Stimulated activated effector memory CD8-positive, alpha-beta T cell treated with anti-CD3 and anti-CD28 coated beads, Interleukin-12 subunit alpha, Interleukin-12 subunit beta, amount 100 ng/mL, for 72 hours (primary cell): ENCODE data around the gene HOXB9.

Experiments used
- ATAC-seq: fragments of 150-1000 bp; cut with Tn5 transposase; 2 replicates; pipeline ENCODE4 v1.10.0; 2021
- DNase-seq, 2 donors: peaks; one replicate each; pipeline ENCODE4 v3.0.0; 2021 to 2022; ENCODE audit warnings: low spot score in 2 of 2
- H3K27ac Mint-ChIP-seq: one replicate; pipeline ENCODE4 v1.8.0; 2022; ENCODE audit warnings: mild to moderate bottlenecking, mixed read lengths
- H3K36me3 Mint-ChIP-seq: one replicate; pipeline ENCODE4 v1.8.0; 2022; ENCODE audit warnings: mild to moderate bottlenecking, mixed read lengths
- H3K4me1 Mint-ChIP-seq: one replicate; pipeline ENCODE4 v1.8.0; 2022; ENCODE audit warnings: mixed read lengths
- H3K4me3 Mint-ChIP-seq: one replicate; pipeline ENCODE4 v1.8.0; 2022; ENCODE audit warnings: mild to moderate bottlenecking, mixed read lengths
- H3K9me3 Mint-ChIP-seq: one replicate; pipeline ENCODE4 v1.8.0; 2022; ENCODE audit warnings: mixed read lengths

HOXB9 gene

DNA sequence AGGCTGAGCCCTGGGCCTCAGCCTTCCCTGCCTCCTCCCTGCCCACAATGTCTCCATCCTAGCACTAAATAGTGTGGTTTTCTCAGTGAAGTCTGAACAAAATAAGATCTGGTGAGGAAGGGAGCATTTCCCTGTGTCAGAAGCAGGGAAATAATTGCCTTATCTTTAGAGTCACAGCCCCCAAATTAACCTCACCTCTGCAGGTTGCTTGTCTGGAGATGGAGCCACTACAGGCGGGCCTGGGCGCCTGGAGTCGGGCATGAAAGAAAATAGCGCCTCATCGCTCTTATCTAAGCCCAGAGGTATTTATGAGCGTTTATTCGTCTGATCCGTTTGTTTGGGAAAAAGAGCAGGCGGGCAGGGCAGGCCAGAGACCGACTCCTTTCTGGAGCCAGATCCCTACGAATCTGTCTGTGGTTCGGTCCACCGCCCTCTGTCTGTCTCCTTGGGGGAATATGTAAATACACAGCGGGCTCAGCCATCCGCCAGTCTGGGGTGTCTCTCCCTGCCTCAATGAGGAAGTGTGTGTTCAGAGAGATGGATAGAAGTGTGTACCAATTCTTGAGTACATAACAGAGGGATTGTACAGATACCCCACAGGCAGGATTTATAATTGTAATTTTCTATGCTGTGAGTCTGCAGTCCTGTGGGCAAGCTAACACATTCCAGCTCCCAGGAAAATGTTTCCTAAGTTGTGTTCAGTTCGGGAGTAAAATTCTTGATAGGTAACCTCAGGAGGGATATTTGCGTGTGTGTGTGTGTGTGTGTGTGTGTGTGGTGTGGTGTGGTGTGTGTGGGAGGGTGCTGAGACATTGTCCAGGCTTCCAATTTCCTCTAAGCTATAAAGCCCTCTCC lies 25.7 kb downstream of the HOXB9 start:
- no peak for ATAC-seq
- DNase-seq: no peak
- Mint-ChIP-seq H3K9me3 (no peaks in the 10 kb centered on the region), H3K4me3 (no peak overlapping the region), H3K27ac (no peak overlapping the region), H3K4me1 (peaks cover 58% of the 10 kb centered on the region), H3K36me3 (no peaks in the 10 kb centered on the region)

- ATAC-seq: no peak
- Mint-ChIP-seq H3K36me3 (no peaks in the 10 kb centered on the region), H3K9me3 (no peaks in the 10 kb centered on the region), H3K27ac (no peak overlapping the region), H3K4me3 (peak overlapping the region; percentile 67), H3K4me1 (peaks cover 57% of the 10 kb centered on the region)
- DNase-seq: no peak
Measured at GRCh38 chr17:48599354-48599753, 26.8 kb downstream of the HOXB9 start.

DNA sequence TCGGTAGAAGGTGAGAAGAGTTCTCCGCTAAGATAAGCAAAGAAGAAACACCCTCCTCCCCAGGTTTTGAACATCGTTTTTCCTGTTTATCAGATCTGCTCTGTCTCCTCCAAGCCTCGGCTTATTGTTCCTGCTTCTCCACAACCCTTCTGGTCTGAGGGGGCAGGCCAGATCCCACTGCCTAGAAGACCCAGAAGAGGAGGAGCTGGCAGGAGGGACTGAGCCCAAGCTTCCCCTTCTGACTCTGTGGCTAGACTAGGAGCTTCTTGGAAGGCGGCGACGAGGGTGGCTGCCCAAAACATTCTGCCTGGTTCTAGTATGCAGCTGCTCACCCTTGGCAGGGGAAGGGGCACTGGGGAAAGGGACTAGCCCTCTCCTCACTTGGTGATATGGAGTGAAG lies 27.4 kb downstream of the HOXB9 start:
- H3K4me3 Mint-ChIP-seq: peak overlapping the region; percentile 67
- no peak overlapping the region for H3K27ac Mint-ChIP-seq
- no peaks in the 10 kb centered on the region for H3K36me3 Mint-ChIP-seq
- peaks cover 56% of the 10 kb centered on the region for H3K4me1 Mint-ChIP-seq
- ATAC-seq (no peak), DNase-seq (no peak)
- H3K9me3 Mint-ChIP-seq: no peaks in the 10 kb centered on the region

GRCh38 chr17:48597778-48598631 lies 28.2 kb downstream of the HOXB9 start:
- DNase-seq (peak in 1 of 2 donors; percentile 77), ATAC-seq (peak; percentile 57)
- H3K27ac Mint-ChIP-seq: peak overlapping the region; percentile 75

GRCh38 chr17:48597528-48597777 lies 28.7 kb downstream of the HOXB9 start:
- H3K36me3 Mint-ChIP-seq: no peaks in the 10 kb centered on the region
- no peak for ATAC-seq
- H3K9me3 Mint-ChIP-seq: no peaks in the 10 kb centered on the region
- H3K4me3 Mint-ChIP-seq: peak overlapping the region; percentile 67
- no peak for DNase-seq
- peak overlapping the region; percentile 75 for H3K27ac Mint-ChIP-seq
- peaks cover 57% of the 10 kb centered on the region for H3K4me1 Mint-ChIP-seq

More at GRCh38 chr17:48597778-48598631, 28.2 kb downstream of the HOXB9 start:
- H3K36me3 Mint-ChIP-seq: no peaks in the 10 kb centered on the region
- H3K4me3 Mint-ChIP-seq: peak overlapping the region; percentile 67
- peaks cover 55% of the 10 kb centered on the region for H3K4me1 Mint-ChIP-seq
- H3K9me3 Mint-ChIP-seq: no peaks in the 10 kb centered on the region

DNA sequence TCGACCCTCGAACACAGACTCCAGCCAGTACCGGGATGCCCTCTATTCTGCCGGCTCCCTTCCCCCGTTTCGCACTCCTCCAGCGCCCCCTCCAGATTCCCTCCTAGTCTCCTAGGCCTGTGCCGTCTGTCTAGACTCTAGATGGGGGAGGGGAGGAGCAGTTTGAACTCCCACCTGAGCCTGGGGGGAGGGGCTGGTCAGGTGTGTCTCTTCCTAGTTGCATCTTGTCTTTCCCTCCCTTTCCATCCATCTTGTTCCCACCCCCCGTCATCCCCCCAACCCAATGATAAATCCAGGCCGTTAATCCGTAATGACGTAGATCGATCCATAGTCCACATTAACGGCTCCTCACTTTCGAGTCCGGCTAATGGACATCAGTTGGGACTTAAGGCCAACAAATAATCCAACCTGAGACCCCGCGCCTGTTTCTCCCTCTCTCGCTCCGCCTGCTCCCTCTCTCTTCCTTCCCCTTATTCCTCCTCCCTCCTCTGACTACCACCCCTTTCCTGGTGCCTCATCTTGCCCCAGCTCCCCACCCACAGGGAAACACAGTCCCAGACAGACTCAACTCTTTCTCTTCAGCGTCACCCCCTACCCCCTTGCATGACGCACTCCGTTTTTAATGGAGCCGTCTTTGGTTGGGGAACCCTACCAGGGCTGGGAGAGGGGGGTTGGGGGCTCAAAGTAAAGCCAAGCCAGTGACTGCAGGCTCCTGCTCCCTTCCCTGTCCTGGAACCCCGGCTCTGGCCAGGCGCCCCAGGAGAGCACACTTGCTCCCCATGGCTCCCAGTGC lies 29.2 kb downstream of the HOXB9 start:
- H3K9me3 Mint-ChIP-seq: no peaks in the 10 kb centered on the region
- H3K36me3 Mint-ChIP-seq: no peaks in the 10 kb centered on the region
- H3K4me1 Mint-ChIP-seq: peaks cover 55% of the 10 kb centered on the region
- no peak for DNase-seq
- H3K4me3 Mint-ChIP-seq: peak overlapping the region; percentile 67
- ATAC-seq: no peak
- peak overlapping the region; percentile 75 for H3K27ac Mint-ChIP-seq

DNA sequence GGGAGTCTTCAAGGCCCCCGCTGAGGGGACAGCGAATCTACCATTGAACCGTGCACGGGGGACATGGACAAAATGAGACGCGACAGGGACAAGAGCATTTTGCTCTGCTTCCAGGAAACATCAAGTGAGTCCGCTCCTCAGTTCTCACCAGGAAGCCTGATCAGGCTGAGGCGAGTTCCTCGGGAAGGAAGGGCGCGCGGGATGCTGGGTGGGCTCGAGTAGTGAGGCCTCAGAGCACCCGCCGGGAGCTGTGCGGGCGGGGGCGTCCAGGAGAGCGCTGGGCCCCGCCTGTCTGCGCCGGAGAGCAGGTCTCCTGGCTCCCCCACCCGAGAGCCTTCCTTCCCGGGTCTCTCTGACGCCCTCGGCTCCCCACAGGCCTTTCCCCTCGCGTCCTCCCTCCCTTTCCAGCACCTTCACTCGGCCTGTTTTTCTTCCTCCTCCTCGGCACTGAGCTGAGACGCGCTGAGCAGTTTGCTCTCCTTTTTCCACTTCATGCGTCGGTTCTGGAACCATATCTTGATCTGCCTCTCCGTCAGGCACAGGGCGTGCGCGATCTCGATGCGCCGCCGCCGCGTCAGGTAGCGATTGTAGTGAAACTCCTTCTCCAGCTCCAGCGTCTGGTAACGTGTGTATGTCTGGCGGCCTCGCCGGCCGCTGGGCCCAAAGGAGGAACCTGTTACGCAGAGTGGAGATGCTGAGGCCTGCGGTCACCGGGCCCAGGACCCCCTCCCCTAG lies 30.0 kb downstream of the HOXB9 start:
- Mint-ChIP-seq H3K9me3 (no peaks in the 10 kb centered on the region), H3K36me3 (no peaks in the 10 kb centered on the region), H3K27ac (no peak overlapping the region), H3K4me1 (peaks cover 51% of the 10 kb centered on the region), H3K4me3 (peak overlapping the region; percentile 67)
- DNase-seq (no peak), ATAC-seq (peak; percentile 12)

- DNase-seq: no peak
- Mint-ChIP-seq H3K4me1 (peaks cover 51% of the 10 kb centered on the region), H3K27ac (no peak overlapping the region), H3K4me3 (peak overlapping the region; percentile 67), H3K36me3 (no peaks in the 10 kb centered on the region), H3K9me3 (no peaks in the 10 kb centered on the region)
- ATAC-seq: no peak
Measured at GRCh38 chr17:48595278-48595999, 30.7 kb downstream of the HOXB9 start.

DNA sequence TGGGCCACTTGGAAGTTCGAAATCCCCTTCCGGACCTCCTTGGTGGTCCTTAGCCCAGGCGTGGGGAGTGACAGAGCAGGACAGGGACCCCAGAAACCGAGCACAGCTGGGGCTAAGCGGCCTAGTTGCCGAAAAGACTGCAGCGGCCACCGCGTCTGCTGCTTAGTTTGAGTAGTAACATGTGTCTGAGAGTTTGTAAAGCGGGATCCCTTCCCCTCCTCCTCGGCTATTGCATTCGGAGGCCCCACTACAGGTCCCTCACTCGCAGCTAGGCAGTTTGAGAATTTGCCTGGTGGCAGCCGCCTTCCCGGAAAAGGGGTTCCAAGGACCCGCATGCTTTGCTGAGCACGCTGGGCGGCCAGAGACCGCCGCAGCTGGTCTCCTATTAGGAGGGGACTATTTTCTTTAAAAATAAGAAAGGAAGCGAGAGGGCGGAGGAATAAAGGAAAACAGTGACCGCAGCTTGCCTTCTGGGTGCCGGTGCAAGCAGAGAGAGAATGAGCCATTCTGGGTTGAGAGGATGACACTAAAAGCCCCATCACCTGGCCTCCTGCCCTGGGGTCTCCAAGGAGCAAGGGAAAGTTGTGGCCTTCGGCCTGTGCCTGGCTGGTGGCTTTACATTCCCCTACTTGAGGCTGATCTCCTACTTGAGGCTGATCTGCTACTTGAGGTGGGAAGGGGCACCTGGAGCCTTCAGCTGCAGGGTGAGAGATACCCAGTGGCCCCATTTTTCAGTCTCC lies 31.4 kb downstream of the HOXB9 start:
- H3K36me3 Mint-ChIP-seq: no peaks in the 10 kb centered on the region
- no peak overlapping the region for H3K27ac Mint-ChIP-seq
- DNase-seq: no peak
- peak overlapping the region; percentile 67 for H3K4me3 Mint-ChIP-seq
- no peaks in the 10 kb centered on the region for H3K9me3 Mint-ChIP-seq
- ATAC-seq: no peak
- peaks cover 51% of the 10 kb centered on the region for H3K4me1 Mint-ChIP-seq

- Mint-ChIP-seq H3K4me1 (peaks cover 51% of the 10 kb centered on the region), H3K36me3 (no peaks in the 10 kb centered on the region), H3K4me3 (peak overlapping the region; percentile 82), H3K27ac (no peak overlapping the region), H3K9me3 (no peaks in the 10 kb centered on the region)
- ATAC-seq: peak; percentile 72
- DNase-seq: peak; percentile 88 to 93
Measured at GRCh38 chr17:48593840-48594537, 32.2 kb downstream of the HOXB9 start.

- ATAC-seq (peak; percentile 55), DNase-seq (no peak)
- Mint-ChIP-seq H3K4me3 (peak within 1 kb of the TSS; percentile 82), H3K4me1 (peaks cover 49% of the 10 kb centered on the region), H3K27ac (no peak within 1 kb of the TSS), H3K36me3 (no peaks in the 10 kb centered on the region), H3K9me3 (no peaks in the 10 kb centered on the region)
Measured at GRCh38 chr17:48593126-48593829, 32.9 kb downstream of the HOXB9 start, which contains the start of gene HOXB5. HOXB5 (minus strand) TSS chr17:48593779; CDS start chr17:48593682, 97 bp downstream.

DNA sequence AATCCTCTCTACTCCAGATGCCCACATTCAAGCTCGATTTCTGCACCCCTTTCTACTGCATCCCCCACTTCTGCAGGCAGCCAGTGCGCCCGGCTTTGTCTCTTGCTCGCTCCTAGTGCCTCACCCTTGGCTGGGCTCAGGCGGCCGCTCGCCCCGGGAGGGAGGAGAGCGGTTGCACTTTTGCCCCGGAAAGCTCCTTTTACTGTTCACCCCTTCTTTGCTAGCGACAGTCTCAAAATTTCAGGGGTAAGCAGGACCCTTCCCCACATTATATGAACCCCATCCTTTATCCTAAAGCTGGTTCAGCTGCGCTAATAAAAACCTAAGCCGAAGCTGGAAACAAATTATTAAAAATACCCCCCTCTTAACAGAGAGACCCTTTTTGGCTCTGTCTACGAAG lies 33.6 kb downstream of the HOXB9 start:
- H3K4me3 Mint-ChIP-seq: peak overlapping the region; percentile 82
- ATAC-seq (peak; percentile 38), DNase-seq (no peak)
- no peaks in the 10 kb centered on the region for H3K9me3 Mint-ChIP-seq
- no peaks in the 10 kb centered on the region for H3K36me3 Mint-ChIP-seq
- no peak overlapping the region for H3K27ac Mint-ChIP-seq
- peaks cover 45% of the 10 kb centered on the region for H3K4me1 Mint-ChIP-seq
